ENCODE data around the gene NEK1.
A peak's percentile ranks its signal among the peaks of the same experiment; 100 is the strongest.

The NEK1 gene

GRCh38 chr4:169620880-169621248 lies 8.5 kb upstream of the NEK1 start:
- TF ChIP-seq POLR2A (IDR thresholded peaks at IDR 0.05; ENCODE audit: low read length): no peak
- TF ChIP-seq GATA1 (IDR thresholded peaks at IDR 0.05; ENCODE audit: low read depth, low read length): no peak
- peak; percentile 69 to 86 for DNase-seq

GRCh38 chr4:169619958-169620879 lies 7.8 kb upstream of the NEK1 start, which contains the start of gene CLCN3:
Gene CLCN3, plus strand, starts transcription at chr4:169620578. Its CDS starts 15,351 bp downstream, at chr4:169635929.
- peak; percentile 99 to 100 for DNase-seq
- TF ChIP-seq POLR2A (IDR thresholded peaks at IDR 0.05; ENCODE audit: low read length): peak; percentile 99
- TF ChIP-seq GATA1 (IDR thresholded peaks at IDR 0.05; ENCODE audit: low read depth, low read length): no peak

GRCh38 chr4:169619518-169619957 lies 7.2 kb upstream of the NEK1 start:
- peak; percentile 77 to 83 for DNase-seq
- TF ChIP-seq GATA1 (IDR thresholded peaks at IDR 0.05; ENCODE audit: low read depth, low read length) (no peak), POLR2A (IDR thresholded peaks at IDR 0.05; ENCODE audit: low read length) (no peak)

- DNase-seq: no peak
- TF ChIP-seq POLR2A (IDR thresholded peaks at IDR 0.05; ENCODE audit: low read length) (no peak), GATA1 (IDR thresholded peaks at IDR 0.05; ENCODE audit: low read depth, low read length) (no peak)
Observed at GRCh38 chr4:169618986-169619385, 6.6 kb upstream of the NEK1 start.

- TF ChIP-seq POLR2A (IDR thresholded peaks at IDR 0.05; ENCODE audit: low read length) (no peak), GATA1 (IDR thresholded peaks at IDR 0.05; ENCODE audit: low read depth, low read length) (no peak)
- DNase-seq: no peak
Observed at GRCh38 chr4:169618286-169618685, 5.9 kb upstream of the NEK1 start.

- peak in 1 of 2 experiments; percentile 65 for DNase-seq
- TF ChIP-seq GATA1 (IDR thresholded peaks at IDR 0.05; ENCODE audit: low read depth, low read length) (no peak), POLR2A (IDR thresholded peaks at IDR 0.05; ENCODE audit: low read length) (no peak)
Observed at GRCh38 chr4:169617306-169617705, 4.9 kb upstream of the NEK1 start.

DNA sequence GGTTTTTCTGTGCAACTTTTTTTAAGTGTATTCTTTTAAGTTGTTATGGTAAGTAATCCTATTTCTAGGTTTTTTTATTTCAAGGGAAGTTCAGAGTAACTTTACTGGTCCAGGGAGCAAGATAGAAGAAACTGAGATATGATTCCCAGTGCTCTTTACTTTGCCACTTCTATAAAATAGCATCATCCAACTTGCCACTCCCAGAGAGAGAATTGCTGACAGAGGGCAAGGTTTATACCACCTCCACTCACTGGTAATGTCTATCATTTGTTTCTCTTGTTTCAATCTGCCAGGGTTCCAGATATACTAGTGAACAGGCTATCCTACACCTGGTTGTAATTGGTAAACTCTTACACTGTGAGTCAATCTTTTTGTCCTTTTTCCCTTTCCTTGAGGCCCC lies 4.5 kb upstream of the NEK1 start:
- DNase-seq: no peak
- TF ChIP-seq POLR2A (IDR thresholded peaks at IDR 0.05; ENCODE audit: low read length) (no peak), GATA1 (IDR thresholded peaks at IDR 0.05; ENCODE audit: low read depth, low read length) (no peak)

DNA sequence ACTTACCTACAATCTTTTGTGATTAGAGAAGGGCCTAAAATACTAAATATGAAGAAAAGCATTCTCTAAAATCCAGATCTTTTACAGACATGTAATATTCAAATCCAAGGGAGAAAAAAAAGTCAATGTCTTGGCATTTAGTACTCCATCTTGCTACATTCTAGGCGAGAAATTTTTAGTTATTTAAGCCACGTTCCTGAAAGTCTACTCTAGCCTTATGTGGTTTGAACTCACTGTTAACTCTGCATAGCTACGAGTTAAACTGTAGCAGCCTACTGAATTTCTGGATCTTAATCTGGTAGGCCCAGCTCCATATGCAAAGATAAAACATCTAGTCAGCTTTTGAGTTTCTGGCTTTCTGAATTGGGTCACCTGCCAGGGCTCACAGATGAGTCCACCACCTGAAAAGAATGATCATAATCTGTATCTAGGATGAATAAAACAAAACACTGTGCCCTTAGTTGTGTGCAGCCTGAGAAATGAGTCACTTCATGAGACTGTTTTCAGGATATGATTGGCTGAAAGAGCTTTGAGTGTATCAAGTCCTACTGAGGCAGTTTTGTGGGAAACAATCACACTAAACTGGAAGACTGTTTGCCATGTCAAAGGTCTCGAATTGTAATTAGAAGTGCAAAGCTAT lies 3.2 kb upstream of the NEK1 start:
- TF ChIP-seq GATA1 (IDR thresholded peaks at IDR 0.05; ENCODE audit: low read depth, low read length): no peak
- TF ChIP-seq POLR2A (IDR thresholded peaks at IDR 0.05; ENCODE audit: low read length): no peak
- DNase-seq: no peak

GRCh38 chr4:169612871-169613859 lies 782 bp upstream of the NEK1 start:
- DNase-seq: peak; percentile 84 to 88

GRCh38 chr4:169611157-169611556 lies 1.2 kb downstream of the NEK1 start:
- DNase-seq: peak in 1 of 2 experiments; percentile 50
- no peak for TF ChIP-seq GATA1 (IDR thresholded peaks at IDR 0.05; ENCODE audit: low read depth, low read length)
- no peak for TF ChIP-seq POLR2A (IDR thresholded peaks at IDR 0.05; ENCODE audit: low read length)

More at GRCh38 chr4:169612871-169613859, 782 bp upstream of the NEK1 start:
- TF ChIP-seq POLR2A (IDR thresholded peaks at IDR 0.05; ENCODE audit: low read length) (no peak), GATA1 (IDR thresholded peaks at IDR 0.05; ENCODE audit: low read depth, low read length) (no peak)

DNA sequence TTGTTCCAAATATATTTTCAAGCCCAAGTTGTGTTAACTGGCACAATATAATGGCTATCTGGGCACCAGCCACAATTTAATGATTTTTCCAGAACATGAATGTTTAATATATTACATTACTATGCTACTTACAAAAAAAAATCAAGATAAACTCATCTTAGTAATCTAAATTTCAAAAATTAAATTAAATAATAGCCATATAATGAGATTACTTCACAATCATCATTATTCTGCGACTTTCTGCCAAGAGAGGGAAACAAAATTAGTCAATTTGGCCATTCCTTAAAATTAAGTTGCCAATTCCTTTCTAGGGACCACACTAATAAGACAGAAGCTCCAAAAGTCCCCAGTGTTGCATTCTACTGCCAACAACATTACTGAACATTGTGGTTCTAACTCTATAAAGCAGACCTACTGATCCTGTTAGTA lies 7.5 kb downstream of the NEK1 start:
- DNase-seq: peak in 1 of 2 experiments; percentile 58
- TF ChIP-seq POLR2A (IDR thresholded peaks at IDR 0.05; ENCODE audit: low read length) (no peak), GATA1 (IDR thresholded peaks at IDR 0.05; ENCODE audit: low read depth, low read length) (no peak)

- peak; percentile 84 to 86 for DNase-seq
- TF ChIP-seq POLR2A (IDR thresholded peaks at IDR 0.05; ENCODE audit: low read length) (no peak), GATA1 (IDR thresholded peaks at IDR 0.05; ENCODE audit: low read depth, low read length) (no peak)
Observed at GRCh38 chr4:169604131-169604900, 8.1 kb downstream of the NEK1 start.

Measured in erythroblast (primary cell).